ENCODE results near the gene S100A9. TPM values are rescaled to one million over a fixed set of nuclear protein-coding genes. Genes with fewer than 3 reads are reported as not detected.
"Not testable (repeated sequence)": the region's sequence is repeated elsewhere in the genome, so short reads cannot be mapped to it uniquely, and the experiment has no call there.

S100A9 gene
- total RNA-seq, 2 donors from 2014 or later, result 65.7 to 199 TPM

- Histone ChIP-seq H3K27ac (no peak overlapping the region), H3K9me3 (no peaks in the 10 kb centered on the region), H3K4me3 (no peak overlapping the region), H3K27me3 (no peaks in the 10 kb centered on the region), H3K36me3 (no peaks in the 10 kb centered on the region), H3K4me1 (no peaks in the 10 kb centered on the region)
- no peak for TF ChIP-seq CTCF (IDR thresholded peaks at IDR 0.05)
- DNase-seq (ENCODE audit: low spot score), result no peak
These were observed 45.9 kb downstream of the S100A9 start for GRCh38 chr1:153403421-153404085.

DNA sequence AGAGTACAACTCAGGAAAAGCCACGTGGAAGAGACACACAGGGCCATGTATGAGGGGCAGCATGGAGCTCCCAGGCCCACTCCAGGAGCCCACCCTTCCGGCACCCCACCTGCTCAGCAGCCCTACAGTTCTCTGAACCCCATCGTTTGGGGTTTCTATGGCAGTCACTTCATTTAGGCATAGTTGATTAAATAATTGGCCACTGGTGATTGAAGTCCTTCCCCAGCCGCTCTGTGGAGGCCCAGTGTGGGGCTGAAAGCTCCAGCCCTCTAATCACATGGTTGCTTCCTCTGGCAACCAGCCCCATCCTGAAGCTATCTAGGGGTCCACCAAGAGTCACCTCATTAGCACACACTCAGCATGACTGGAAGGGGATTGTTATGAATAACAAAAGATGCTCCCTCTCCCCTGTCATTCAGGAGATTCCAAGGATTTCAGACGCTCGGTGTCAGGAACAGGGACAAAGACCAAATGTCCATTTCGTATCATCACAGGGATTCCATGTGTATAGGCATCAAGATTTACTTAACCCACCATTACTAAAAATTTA, 46.5 kb downstream of the S100A9 start:
- no peak for TF ChIP-seq CTCF (IDR thresholded peaks at IDR 0.05)
- H3K4me1 ChIP-seq, result no peaks in the 10 kb centered on the region
- H3K4me3 ChIP-seq, result no peak overlapping the region
- H3K27ac ChIP-seq, result no peak overlapping the region
- no peak for DNase-seq (ENCODE audit: low spot score)
- H3K27me3 ChIP-seq, result no peaks in the 10 kb centered on the region
- no peaks in the 10 kb centered on the region for H3K36me3 ChIP-seq
- no peaks in the 10 kb centered on the region for H3K9me3 ChIP-seq

GRCh38 chr1:153404768-153405167, 47.1 kb downstream of the S100A9 start:
- Histone ChIP-seq H3K9me3 (no peaks in the 10 kb centered on the region), H3K4me1 (no peaks in the 10 kb centered on the region), H3K27me3 (no peaks in the 10 kb centered on the region), H3K27ac (no peak overlapping the region), H3K36me3 (no peaks in the 10 kb centered on the region), H3K4me3 (no peak overlapping the region)
- peak; percentile 57 for DNase-seq (ENCODE audit: low spot score)
- TF ChIP-seq CTCF (IDR thresholded peaks at IDR 0.05), result peak in 1 of 2 donors; percentile 54

DNA sequence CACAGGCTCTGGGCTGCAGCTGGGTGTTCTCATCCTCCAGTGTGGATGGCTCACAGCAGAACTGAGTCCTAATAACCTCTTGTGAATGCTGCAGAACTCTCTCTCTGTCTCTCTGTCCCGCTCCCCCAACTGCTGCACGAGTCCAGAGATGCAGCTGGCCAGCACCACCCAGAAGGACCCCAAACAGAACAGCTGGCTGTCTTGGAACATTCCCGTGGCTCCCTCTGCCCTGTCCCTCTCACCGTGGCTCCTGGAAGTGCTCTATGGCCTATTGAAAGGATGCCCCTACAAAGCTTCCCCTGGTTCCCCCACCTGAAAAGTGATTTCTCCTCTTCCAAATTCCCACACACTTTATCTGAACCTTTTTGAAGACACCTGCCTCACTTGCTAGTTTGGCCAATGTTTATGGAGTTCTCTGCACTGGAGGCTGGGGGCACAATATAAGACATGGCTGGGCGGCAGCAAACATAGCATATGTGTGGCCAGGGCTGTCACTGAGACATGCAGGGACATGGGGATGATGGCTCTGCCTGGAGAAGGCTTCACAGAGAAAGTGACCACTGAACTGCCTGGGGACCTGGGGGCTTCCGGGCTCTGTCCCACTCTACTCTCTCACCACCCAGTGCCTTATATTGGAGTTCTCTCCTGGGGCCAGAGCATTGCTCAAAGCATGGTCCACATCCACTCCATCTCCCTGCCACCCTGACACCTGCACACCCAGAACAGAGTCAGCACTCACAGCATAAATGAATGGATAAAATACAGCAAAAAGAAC, 48.4 kb downstream of the S100A9 start:
- H3K4me1 ChIP-seq; DNase-seq (ENCODE audit: low spot score); H3K4me3 ChIP-seq; H3K27ac ChIP-seq; H3K36me3 ChIP-seq; H3K9me3 ChIP-seq; H3K27me3 ChIP-seq: not testable (repeated sequence)

- not testable (repeated sequence) for H3K36me3 ChIP-seq, H3K27me3 ChIP-seq, H3K27ac ChIP-seq, H3K4me1 ChIP-seq, H3K4me3 ChIP-seq, H3K9me3 ChIP-seq
- peak; percentile 28 for DNase-seq (ENCODE audit: low spot score)
These were observed 49.6 kb downstream of the S100A9 start for GRCh38 chr1:153407274-153407673.

Other genes with a start within 250 kb of the S100A9 start
- 1 to 10 TPM in 1 of 2 donors, not detected in 1; 2.8 TPM for gene SPRR2F, start 244.3 kb upstream of the S100A9 start, total RNA-seq
- gene SPRR2G, start 207.0 kb upstream of the S100A9 start, total RNA-seq, result not detected
- gene LELP1, start 154.4 kb upstream of the S100A9 start, total RNA-seq, result not detected
- 1 to 10 TPM; 1.2 to 1.9 TPM for gene PRR9, start 140.3 kb upstream of the S100A9 start, total RNA-seq
- gene LORICRIN, start 98.2 kb upstream of the S100A9 start, total RNA-seq, result not detected
- gene PGLYRP3, start 44.9 kb upstream of the S100A9 start, total RNA-seq, result not detected
- not detected for gene PGLYRP4, start 9.0 kb upstream of the S100A9 start, total RNA-seq
- gene S100A12, start 17.8 kb downstream of the S100A9 start, total RNA-seq, result 1 to 10 TPM; 5.5 to 5.7 TPM
- gene S100A8, start 33.2 kb downstream of the S100A9 start, total RNA-seq, result 10 to 100 TPM; 19.1 to 37.1 TPM
- not detected for gene S100A7A, start 58.7 kb downstream of the S100A9 start, total RNA-seq
- gene S100A7, start 102.8 kb downstream of the S100A9 start, total RNA-seq, result not detected
- gene S100A6, start 178.1 kb downstream of the S100A9 start, total RNA-seq, result 100 to 1,000 TPM; 156 to 324 TPM
- not detected for gene S100A5, start 183.1 kb downstream of the S100A9 start, total RNA-seq
- gene S100A4, start 188.0 kb downstream of the S100A9 start, total RNA-seq, result 100 to 1,000 TPM; 144 to 156 TPM
- gene S100A3, start 191.4 kb downstream of the S100A9 start, total RNA-seq, result 1 to 10 TPM; 1.8 to 3.4 TPM
- gene S100A2, start 208.0 kb downstream of the S100A9 start, total RNA-seq, result not detected